ENCODE data around the gene MYL7. TPM values are rescaled to one million over a fixed set of nuclear protein-coding genes. Genes with fewer than 3 reads are reported as not detected.

MYL7 gene
- total RNA-seq, 1 experiment from 2014 or later, result 5.7 TPM

GRCh38 chr7:44101303-44101965, 39.7 kb downstream of the MYL7 start:
- Histone ChIP-seq H2BK20ac (ENCODE audit: low read depth, low read length, poor library complexity, severe bottlenecking) (no peak overlapping the region), H3K18ac (ENCODE audit: insufficient read length, low read depth, low read length) (no peak overlapping the region), H3K56ac (ENCODE audit: insufficient read length, low read depth, low read length) (no peak overlapping the region), H2BK15ac (ENCODE audit: low read depth, low read length) (no peak overlapping the region), H3K23ac (ENCODE audit: insufficient read length, low read depth, low read length) (no peak overlapping the region), H4K5ac (ENCODE audit: insufficient read length, low read depth, low read length) (no peak overlapping the region), H2BK120ac (ENCODE audit: low read depth, low read length, poor library complexity, severe bottlenecking) (no peak overlapping the region), H3K79me1 (ENCODE audit: insufficient read depth, low read depth, low read length, poor library complexity, severe bottlenecking) (no peaks in the 10 kb centered on the region), H3K4me2 (ENCODE audit: insufficient read depth, insufficient read length, low read length) (no peak overlapping the region), H3T11ph (ENCODE audit: low read length) (no peak overlapping the region), H3K27ac (ENCODE audit: insufficient read length, low read depth, low read length) (no peak overlapping the region), H4K91ac (ENCODE audit: insufficient read length, low read depth, low read length) (no peak overlapping the region), H4K20me1 (ENCODE audit: control insufficient read depth, insufficient read depth, insufficient read length) (no peaks in the 10 kb centered on the region), H3K4ac (ENCODE audit: low read depth, low read length) (no peak overlapping the region), H4K8ac (replicated peaks; ENCODE audit: insufficient read length, low read depth, low read length) (no peak overlapping the region), H2BK12ac (ENCODE audit: insufficient read length, low read depth, low read length) (no peak overlapping the region), H2AK5ac (ENCODE audit: insufficient read length, low read length) (no peak overlapping the region), H2AFZ (ENCODE audit: low read length) (no peak overlapping the region), H2BK5ac (ENCODE audit: insufficient read length, low read length) (no peak overlapping the region), H3K9me3 (ENCODE audit: control insufficient read depth, low read depth, low read length) (no peaks in the 10 kb centered on the region), H3K4me1 (ENCODE audit: insufficient read depth, low read length) (no peaks in the 10 kb centered on the region; the same call in 1 of the 2 replicates), H3K14ac (ENCODE audit: insufficient read depth, low read length) (no peak overlapping the region; the same call in 1 of the 2 replicates), H3K79me2 (ENCODE audit: insufficient read depth, low read length) (no peaks in the 10 kb centered on the region), H3K27me3 (ENCODE audit: insufficient read depth, low read length) (no peaks in the 10 kb centered on the region; the same call in 1 of the 2 replicates), H3K9ac (ENCODE audit: extremely low read depth, insufficient read length, low read length) (no peak overlapping the region), H3K23me2 (ENCODE audit: insufficient read length, low read depth, low read length, poor library complexity, severe bottlenecking) (peaks cover 10% of the 10 kb centered on the region)
- no peak for TF ChIP-seq CTCF (conservative IDR thresholded peaks at IDR 0.05)
- H3K4me1 Mint-ChIP-seq, result peaks cover 11 to 21% of the 10 kb centered on the region in 2 experiments
- no CpG with 5 or more reads among the region's 3 CpGs for WGBS (ENCODE audit: extremely low coverage, insufficient read length, low lambda C conversion rate)
- H3K4me3 Mint-ChIP-seq, result no peak overlapping the region
- H3K27me3 Mint-ChIP-seq (ENCODE audit: low read depth), result peaks cover 37% of the 10 kb centered on the region
- no peak for DNase-seq
- peaks cover 0 to 2% (median 2%) of the 10 kb centered on the region in 3 experiments; a peak in 4 of 7 replicates for H3K36me3 Mint-ChIP-seq (ENCODE audit: insufficient read depth in 1 of 3, low read depth in 3 of 3)
- H3K27ac Mint-ChIP-seq, result no peak overlapping the region
- H3K9me3 Mint-ChIP-seq, result no peaks in the 10 kb centered on the region; a peak in 1 of 5 replicates

Measured in H9 (cell line).